Panc1 (cell line): Measurements from ENCODE around the gene SMG6. TPM values are rescaled to one million over a fixed set of nuclear protein-coding genes. Genes with fewer than 3 reads are reported as not detected.

Experiments
- ATAC-seq: fragments of 200-7000 bp; cut with Tn5 transposase; 2 replicates; pipeline ENCODE4 v1.9.1; 2020; ENCODE audit warnings: mild to moderate bottlenecking, moderate library complexity
- BruUV-seq: library from RNA; stranded (reverse); fragments of 400-500 nt; replicated peaks from 2 replicates; lab custom pipeline; 2021; lab: Mats Ljungman, UMichigan
- CTCF ChIA-PET: fragments of 300-600 bp; sonication (Branson Sonifier 250); formaldehyde crosslinking; loops from one replicate; lab custom pipeline; 2022; ENCODE audit warnings: antibody characterized with exemption; lab: Charles Lee
- POLR2A ChIA-PET: fragments of 300-600 bp; sonication (Branson Sonifier 250); formaldehyde crosslinking; loops from one replicate; lab custom pipeline; 2022; ENCODE audit warnings: antibody characterized with exemption; lab: Charles Lee
- DNase-seq: peaks from one replicate; pipeline ENCODE4 v3.0.0-alpha.2; 2010; ENCODE audit warnings: low read depth, low spot score
- H3K27ac ChIP-seq: 2 replicates; pipeline ENCODE4 v1.5.1; 2011; ENCODE audit warnings: mild to moderate bottlenecking, low read length, inconsistent platforms
- H3K27me3 ChIP-seq: fragments of 200-500 bp; sonication (Bioruptor generic); 2 replicates; pipeline ENCODE4 v1.6.0; 2014; ENCODE audit warnings: low read length, inconsistent platforms; ENCODE audit not compliant: control insufficient read depth, insufficient read depth
- H3K36me3 ChIP-seq: fragments of 200-500 bp; sonication (Bioruptor generic); 2 replicates; pipeline ENCODE4 v1.5.1; 2014; ENCODE audit warnings: inconsistent platforms, mild to moderate bottlenecking, low read length, moderate library complexity; ENCODE audit not compliant: control insufficient read depth, insufficient read depth
- H3K4me1 ChIP-seq: 2 replicates; pipeline ENCODE4 v1.5.1; 2011; ENCODE audit warnings: inconsistent platforms, mild to moderate bottlenecking, low read length, moderate library complexity; ENCODE audit not compliant: control insufficient read depth, insufficient read depth
- H3K4me3 ChIP-seq, 2 experiments: 2 replicates each; pipeline ENCODE4 v1.5.1; 2011 to 2012; ENCODE audit warnings: low read depth in 2 of 2, low read length in 2 of 2, mild to moderate bottlenecking in 2 of 2, inconsistent platforms in 1 of 2, moderate library complexity in 1 of 2
- H3K9me3 ChIP-seq: fragments of 200-500 bp; sonication (Bioruptor generic); 2 replicates; pipeline ENCODE4 v1.5.1; 2014; ENCODE audit warnings: low read depth, mild to moderate bottlenecking, inconsistent platforms, low read length, moderate library complexity; ENCODE audit not compliant: control insufficient read depth, insufficient read depth
- CTCF ChIP-seq: fragments of 450-650 bp; IDR thresholded peaks from 2 replicates; pipeline ENCODE4 v1.5.1; 2017; ENCODE audit warnings: mild to moderate bottlenecking
- POLR2AphosphoS5 ChIP-seq: IDR thresholded peaks from 2 replicates; pipeline ENCODE4 v1.6.1; 2012; ENCODE audit warnings: mild to moderate bottlenecking, low read depth, low read length, moderate library complexity
- REST ChIP-seq, 2 experiments: IDR thresholded peaks; 2 replicates each; pipeline ENCODE4 v1.6.1; 2011 to 2012; ENCODE audit warnings: low read depth in 2 of 2, control low read depth in 1 of 2, low read length in 1 of 2, mild to moderate bottlenecking in 1 of 2, moderate library complexity in 1 of 2; ENCODE audit not compliant: insufficient read depth in 1 of 2
- SIN3A ChIP-seq: IDR thresholded peaks from 2 replicates; pipeline ENCODE4 v1.6.1; 2012; ENCODE audit warnings: low read depth, mild to moderate bottlenecking, low read length, moderate library complexity, borderline replicate concordance; ENCODE audit not compliant: insufficient read depth
- TCF7L2 ChIP-seq: IDR thresholded peaks from 2 replicates; pipeline ENCODE4 v1.6.1; 2011; ENCODE audit warnings: mild to moderate bottlenecking, low read depth, low read length, inconsistent platforms
- in situ Hi-C: cut with HindIII; loops from 2 replicates; pipeline ENCODE4 v1.10.0; 2016; ENCODE audit warnings: low sequenced_read_pairs, low pct_unique_long_range_greater_than_20kb
- intact Hi-C: fragments of 100-400 bp; cut with micrococcal nuclease; formaldehyde crosslinking; loops from one replicate; pipeline ENCODE4 v1.10.0; 2022; ENCODE audit not compliant: unreplicated experiment
- total RNA-seq: library from RNA; stranded (reverse); gene quantifications from one replicate; pipeline ENCODE4 v1.2.1, GENCODE V29; 2021; ENCODE audit not compliant: unreplicated experiment

Gene SMG6
- total RNA-seq, 1 experiment from 2014 or later = 17.8 TPM

- in situ Hi-C loops = no loop called here
- BruUV-seq = no TSS peak
These were observed 275.9 kb downstream of the SMG6 start for GRCh38 chr17:2027528-2028233.

More at GRCh38 chr17:2027528-2028233, 275.9 kb downstream of the SMG6 start:
- Histone ChIP-seq H3K27me3 (no peaks in the 10 kb centered on the region; the same call in 1 of the 2 replicates), H3K4me1 (peaks cover 3% of the 10 kb centered on the region; the same call in 1 of the 2 replicates), H3K27ac (no peak overlapping the region), H3K36me3 (no peaks in the 10 kb centered on the region; the same call in 1 of the 2 replicates), H3K9me3 (no peaks in the 10 kb centered on the region), H3K4me3 (no peak overlapping the region)
- intact Hi-C loops = loop anchor here (2.0 kb wide), 1 partner anchor 119 kb away; no protein-coding TSS in a partner anchor
- TF ChIP-seq CTCF (no peak), TCF7L2 (no peak), SIN3A (no peak), POLR2AphosphoS5 (no peak), REST (IDR thresholded peaks at IDR 0.05; ENCODE audit: insufficient read depth in 1 of 2, low read depth in 2 of 2, low read length in 1 of 2) (no peak)
- no peak for DNase-seq
- ChIA-PET CTCF (no interaction called here), POLR2A (no interaction called here)
- ATAC-seq = no peak
